ENCODE data around the gene JPH2.

The JPH2 gene

GRCh38 chr20:44207126-44207723 lies 20.2 kb upstream of the JPH2 start:
- ChIA-PET CTCF (interaction anchor here (0.7 to 1.4 kb wide), 3 partner anchors 10 to 18 kb away, joined by 3 to 4 read pairs (median 3); no protein-coding TSS in a partner anchor), POLR2A (interaction anchor here (0.7 kb wide), 1 partner anchor 763 kb away, joined by 3 read pairs; no protein-coding TSS in a partner anchor)
- Histone ChIP-seq H3K4me3 (ENCODE audit: control insufficient read depth in 1 of 7, extremely low read depth in 1 of 7, insufficient read depth in 4 of 7, low read depth in 2 of 7, low read length in 6 of 7) (no peak overlapping the region), H3K27ac (ENCODE audit: insufficient read depth in 1 of 2, low read depth in 1 of 2, low read length in 2 of 2, poor library complexity in 1 of 2, severe bottlenecking in 2 of 2) (peak overlapping the region in 1 of 2 experiments; percentile 27), H3K27me3 (replicated peaks in 2 of 5; ENCODE audit: control insufficient read depth in 4 of 5, insufficient read depth in 5 of 5, low read length in 4 of 5) (no peaks in the 10 kb centered on the region), H3K36me3 (ENCODE audit: control insufficient read depth in 4 of 4, insufficient read depth in 4 of 4, low read length in 3 of 4) (peaks cover 18 to 24% (median 22%) of the 10 kb centered on the region in 4 experiments), H3K9me3 (ENCODE audit: control extremely low read depth in 1 of 5, control insufficient read depth in 4 of 5, insufficient read depth in 2 of 5, low read depth in 1 of 5, low read length in 4 of 5) (no peaks in the 10 kb centered on the region), H3K4me1 (ENCODE audit: control extremely low read depth in 1 of 4, control insufficient read depth in 4 of 4, insufficient read depth in 4 of 4, low read length in 3 of 4) (peaks cover 28 to 52% (median 37%) of the 10 kb centered on the region in 4 experiments)
- 47% methylated on average over 2 of the region's 3 CpGs for whole genome bisulfite sequencing (ENCODE audit: insufficient coverage)
- no peak for DNase-seq

GRCh38 chr20:44206132-44206531 lies 19.1 kb upstream of the JPH2 start:
- peaks cover 21 to 41% (median 28%) of the 10 kb centered on the region in 4 experiments for H3K4me1 ChIP-seq (ENCODE audit: control extremely low read depth in 1 of 4, control insufficient read depth in 4 of 4, insufficient read depth in 4 of 4, low read length in 3 of 4)
- H3K36me3 ChIP-seq (ENCODE audit: control insufficient read depth in 4 of 4, insufficient read depth in 4 of 4, low read length in 3 of 4): peaks cover 22 to 35% (median 29%) of the 10 kb centered on the region in 4 experiments
- no peaks in the 10 kb centered on the region for H3K27me3 ChIP-seq (replicated peaks in 2 of 5; ENCODE audit: control insufficient read depth in 4 of 5, insufficient read depth in 5 of 5, low read length in 4 of 5)
- no peak overlapping the region for H3K27ac ChIP-seq (ENCODE audit: insufficient read depth in 1 of 2, low read depth in 1 of 2, low read length in 2 of 2, poor library complexity in 1 of 2, severe bottlenecking in 2 of 2)
- H3K4me3 ChIP-seq (ENCODE audit: control insufficient read depth in 1 of 7, extremely low read depth in 1 of 7, insufficient read depth in 4 of 7, low read depth in 2 of 7, low read length in 6 of 7): no peak overlapping the region
- DNase-seq: no peak
- POLR2A ChIA-PET: interaction anchor here (0.7 kb wide), 1 partner anchor 471 kb away, joined by 4 read pairs; no protein-coding TSS in a partner anchor
- CTCF ChIA-PET: interaction anchor here (0.6 to 1.4 kb wide), 3 partner anchors 9 to 17 kb away, joined by 3 to 4 read pairs (median 3); no protein-coding TSS in a partner anchor
- no peaks in the 10 kb centered on the region for H3K9me3 ChIP-seq (ENCODE audit: control extremely low read depth in 1 of 5, control insufficient read depth in 4 of 5, insufficient read depth in 2 of 5, low read depth in 1 of 5, low read length in 4 of 5)

GRCh38 chr20:44204832-44205215 lies 17.8 kb upstream of the JPH2 start:
- Histone ChIP-seq H3K9me3 (ENCODE audit: control extremely low read depth in 1 of 5, control insufficient read depth in 4 of 5, insufficient read depth in 2 of 5, low read depth in 1 of 5, low read length in 4 of 5) (no peaks in the 10 kb centered on the region), H3K36me3 (ENCODE audit: control insufficient read depth in 4 of 4, insufficient read depth in 4 of 4, low read length in 3 of 4) (peaks cover 29 to 48% (median 39%) of the 10 kb centered on the region in 4 experiments), H3K4me3 (ENCODE audit: control insufficient read depth in 1 of 7, extremely low read depth in 1 of 7, insufficient read depth in 4 of 7, low read depth in 2 of 7, low read length in 6 of 7) (no peak overlapping the region), H3K27ac (ENCODE audit: insufficient read depth in 1 of 2, low read depth in 1 of 2, low read length in 2 of 2, poor library complexity in 1 of 2, severe bottlenecking in 2 of 2) (no peak overlapping the region), H3K4me1 (ENCODE audit: control extremely low read depth in 1 of 4, control insufficient read depth in 4 of 4, insufficient read depth in 4 of 4, low read length in 3 of 4) (peaks cover 18 to 36% (median 26%) of the 10 kb centered on the region in 4 experiments), H3K27me3 (replicated peaks in 2 of 5; ENCODE audit: control insufficient read depth in 4 of 5, insufficient read depth in 5 of 5, low read length in 4 of 5) (no peaks in the 10 kb centered on the region)
- 96% methylated on average over 3 of the region's 10 CpGs for WGBS (ENCODE audit: insufficient coverage)
- CTCF ChIA-PET: no interaction called here
- POLR2A ChIA-PET: no interaction called here
- no peak for DNase-seq

GRCh38 chr20:44204156-44204831 lies 17.3 kb upstream of the JPH2 start:
- H3K9me3 ChIP-seq (ENCODE audit: control extremely low read depth in 1 of 5, control insufficient read depth in 4 of 5, insufficient read depth in 2 of 5, low read depth in 1 of 5, low read length in 4 of 5): no peaks in the 10 kb centered on the region
- H3K4me3 ChIP-seq (ENCODE audit: control insufficient read depth in 1 of 7, extremely low read depth in 1 of 7, insufficient read depth in 4 of 7, low read depth in 2 of 7, low read length in 6 of 7): no peak overlapping the region
- no CpG with 5 or more reads among the region's 4 CpGs for WGBS (ENCODE audit: insufficient coverage)
- H3K4me1 ChIP-seq (ENCODE audit: control extremely low read depth in 1 of 4, control insufficient read depth in 4 of 4, insufficient read depth in 4 of 4, low read length in 3 of 4): peaks cover 16 to 31% (median 21%) of the 10 kb centered on the region in 4 experiments
- H3K27ac ChIP-seq (ENCODE audit: insufficient read depth in 1 of 2, low read depth in 1 of 2, low read length in 2 of 2, poor library complexity in 1 of 2, severe bottlenecking in 2 of 2): peak overlapping the region in 1 of 2 experiments; percentile 70
- DNase-seq: peak; percentile 40 to 82 (median 70)
- no peaks in the 10 kb centered on the region for H3K27me3 ChIP-seq (replicated peaks in 2 of 5; ENCODE audit: control insufficient read depth in 4 of 5, insufficient read depth in 5 of 5, low read length in 4 of 5)
- ChIA-PET CTCF (no interaction called here), POLR2A (no interaction called here)
- peaks cover 29 to 52% (median 43%) of the 10 kb centered on the region in 4 experiments for H3K36me3 ChIP-seq (ENCODE audit: control insufficient read depth in 4 of 4, insufficient read depth in 4 of 4, low read length in 3 of 4)

GRCh38 chr20:44203161-44203560 lies 16.2 kb upstream of the JPH2 start:
- no peaks in the 10 kb centered on the region for H3K27me3 ChIP-seq (replicated peaks in 2 of 5; ENCODE audit: control insufficient read depth in 4 of 5, insufficient read depth in 5 of 5, low read length in 4 of 5)
- no peak overlapping the region for H3K27ac ChIP-seq (ENCODE audit: insufficient read depth in 1 of 2, low read depth in 1 of 2, low read length in 2 of 2, poor library complexity in 1 of 2, severe bottlenecking in 2 of 2)
- ChIA-PET CTCF (interaction anchor here (0.6 to 0.8 kb wide), 2 partner anchors 12 to 24 kb away, joined by 3 read pairs; no protein-coding TSS in a partner anchor), POLR2A (no interaction called here)
- WGBS (ENCODE audit: insufficient coverage): 100% methylated on average over 1 of the region's 2 CpGs
- no peak for DNase-seq
- no peak overlapping the region for H3K4me3 ChIP-seq (ENCODE audit: control insufficient read depth in 1 of 7, extremely low read depth in 1 of 7, insufficient read depth in 4 of 7, low read depth in 2 of 7, low read length in 6 of 7)
- H3K4me1 ChIP-seq (ENCODE audit: control extremely low read depth in 1 of 4, control insufficient read depth in 4 of 4, insufficient read depth in 4 of 4, low read length in 3 of 4): peaks cover 4 to 23% (median 11%) of the 10 kb centered on the region in 4 experiments
- H3K36me3 ChIP-seq (ENCODE audit: control insufficient read depth in 4 of 4, insufficient read depth in 4 of 4, low read length in 3 of 4): peaks cover 32 to 58% (median 46%) of the 10 kb centered on the region in 4 experiments
- no peaks in the 10 kb centered on the region for H3K9me3 ChIP-seq (ENCODE audit: control extremely low read depth in 1 of 5, control insufficient read depth in 4 of 5, insufficient read depth in 2 of 5, low read depth in 1 of 5, low read length in 4 of 5)

- Histone ChIP-seq H3K27ac (ENCODE audit: insufficient read depth in 1 of 2, low read depth in 1 of 2, low read length in 2 of 2, poor library complexity in 1 of 2, severe bottlenecking in 2 of 2) (no peak overlapping the region), H3K9me3 (ENCODE audit: control extremely low read depth in 1 of 5, control insufficient read depth in 4 of 5, insufficient read depth in 2 of 5, low read depth in 1 of 5, low read length in 4 of 5) (no peaks in the 10 kb centered on the region), H3K4me3 (ENCODE audit: control insufficient read depth in 1 of 7, extremely low read depth in 1 of 7, insufficient read depth in 4 of 7, low read depth in 2 of 7, low read length in 6 of 7) (no peak overlapping the region), H3K36me3 (ENCODE audit: control insufficient read depth in 4 of 4, insufficient read depth in 4 of 4, low read length in 3 of 4) (peaks cover 36 to 71% (median 56%) of the 10 kb centered on the region in 4 experiments), H3K27me3 (replicated peaks in 2 of 5; ENCODE audit: control insufficient read depth in 4 of 5, insufficient read depth in 5 of 5, low read length in 4 of 5) (no peaks in the 10 kb centered on the region), H3K4me1 (ENCODE audit: control extremely low read depth in 1 of 4, control insufficient read depth in 4 of 4, insufficient read depth in 4 of 4, low read length in 3 of 4) (peaks cover 0 to 9% (median 3%) of the 10 kb centered on the region in 4 experiments)
- WGBS (ENCODE audit: insufficient coverage): no CpG with 5 or more reads among the region's 2 CpGs
- CTCF ChIA-PET: no interaction called here
- POLR2A ChIA-PET: no interaction called here
- DNase-seq: no peak
These were observed 14.0 kb upstream of the JPH2 start for GRCh38 chr20:44200983-44201382.

GRCh38 chr20:44200371-44200770 lies 13.4 kb upstream of the JPH2 start:
- POLR2A ChIA-PET: no interaction called here

More at GRCh38 chr20:44200371-44200770, 13.4 kb upstream of the JPH2 start:
- CTCF ChIA-PET: interaction anchor here (1.4 kb wide), 1 partner anchor 9 kb away, joined by 5 read pairs; no protein-coding TSS in a partner anchor
- no peak for DNase-seq
- no peaks in the 10 kb centered on the region for H3K9me3 ChIP-seq (ENCODE audit: control extremely low read depth in 1 of 5, control insufficient read depth in 4 of 5, insufficient read depth in 2 of 5, low read depth in 1 of 5, low read length in 4 of 5)
- no peak overlapping the region for H3K27ac ChIP-seq (ENCODE audit: insufficient read depth in 1 of 2, low read depth in 1 of 2, low read length in 2 of 2, poor library complexity in 1 of 2, severe bottlenecking in 2 of 2)
- H3K4me1 ChIP-seq (ENCODE audit: control extremely low read depth in 1 of 4, control insufficient read depth in 4 of 4, insufficient read depth in 4 of 4, low read length in 3 of 4): peaks cover 5 to 15% (median 7%) of the 10 kb centered on the region in 4 experiments
- no peak overlapping the region for H3K4me3 ChIP-seq (ENCODE audit: control insufficient read depth in 1 of 7, extremely low read depth in 1 of 7, insufficient read depth in 4 of 7, low read depth in 2 of 7, low read length in 6 of 7)
- peaks cover 32 to 70% (median 52%) of the 10 kb centered on the region in 4 experiments for H3K36me3 ChIP-seq (ENCODE audit: control insufficient read depth in 4 of 4, insufficient read depth in 4 of 4, low read length in 3 of 4)
- 100% methylated on average over 2 of the region's 4 CpGs for WGBS (ENCODE audit: insufficient coverage)
- no peaks in the 10 kb centered on the region for H3K27me3 ChIP-seq (replicated peaks in 2 of 5; ENCODE audit: control insufficient read depth in 4 of 5, insufficient read depth in 5 of 5, low read length in 4 of 5)

Measured in common myeloid progenitor, CD34-positive (primary cell).